Lower lobe of right lung (tissue), 2 donors: ENCODE data around the gene PON3. TPM values are rescaled to one million over a fixed set of nuclear protein-coding genes. Genes with fewer than 3 reads are reported as not detected.

Experiments
- ATAC-seq, 2 donors: fragments of 200-7000 bp; cut with Tn5 transposase; one replicate each; pipeline ENCODE4 v1.9.1; 2020 to 2022; ENCODE audit warnings: mild to moderate bottlenecking in 2 of 2, moderate library complexity in 2 of 2
- DNase-seq: peaks from one replicate; pipeline ENCODE4 v3.0.0-alpha.2; 2020
- H3K27ac ChIP-seq: fragments of 200-600 bp; one replicate; pipeline ENCODE4 v1.8.0; 2022
- H3K27me3 ChIP-seq: fragments of 200-600 bp; one replicate; pipeline ENCODE4 v1.8.0; 2022; ENCODE audit warnings: low read depth
- H3K36me3 ChIP-seq: fragments of 200-600 bp; one replicate; pipeline ENCODE4 v1.8.0; 2022; ENCODE audit warnings: mild to moderate bottlenecking
- H3K4me1 ChIP-seq: fragments of 200-600 bp; one replicate; pipeline ENCODE4 v1.8.0; 2022
- H3K4me3 ChIP-seq: fragments of 200-600 bp; one replicate; pipeline ENCODE4 v1.8.0; 2022; ENCODE audit warnings: mild to moderate bottlenecking
- H3K9me3 ChIP-seq: fragments of 200-600 bp; one replicate; pipeline ENCODE4 v1.8.0; 2022
- intact Hi-C: fragments of 100-400 bp; cut with DNase I; formaldehyde crosslinking; loops from one replicate; pipeline ENCODE4 v1.11.0; 2022
- total RNA-seq: library from RNA; stranded (reverse); fragmentation: NEBNext Ultra II Directional; extraction: Animal tissue kit (Norgen Biotek cat#: 25700); gene quantifications from one replicate; pipeline ENCODE4 v1.2.1, GENCODE V29; 2021
- TF ChIP-seq, protein P1 (sequence below): fragments of 200-600 bp; IDR thresholded peaks from one replicate; pipeline ENCODE4 v1.8.0; 2022; ENCODE audit warnings: antibody characterized with exemption, mild to moderate bottlenecking
- donor health status: DM: no; HTN: yes; CAD: no; lungs with severe emphysema.

PON3 gene
- total RNA-seq, 1 donor from 2014 or later, result 25.6 TPM

GRCh38 chr7:95317546-95317945 is 78.6 kb downstream of the PON3 start:
- no peaks in the 10 kb centered on the region for H3K27me3 ChIP-seq
- intact Hi-C loops, result no loop called here
- TF ChIP-seq, protein P1, sequence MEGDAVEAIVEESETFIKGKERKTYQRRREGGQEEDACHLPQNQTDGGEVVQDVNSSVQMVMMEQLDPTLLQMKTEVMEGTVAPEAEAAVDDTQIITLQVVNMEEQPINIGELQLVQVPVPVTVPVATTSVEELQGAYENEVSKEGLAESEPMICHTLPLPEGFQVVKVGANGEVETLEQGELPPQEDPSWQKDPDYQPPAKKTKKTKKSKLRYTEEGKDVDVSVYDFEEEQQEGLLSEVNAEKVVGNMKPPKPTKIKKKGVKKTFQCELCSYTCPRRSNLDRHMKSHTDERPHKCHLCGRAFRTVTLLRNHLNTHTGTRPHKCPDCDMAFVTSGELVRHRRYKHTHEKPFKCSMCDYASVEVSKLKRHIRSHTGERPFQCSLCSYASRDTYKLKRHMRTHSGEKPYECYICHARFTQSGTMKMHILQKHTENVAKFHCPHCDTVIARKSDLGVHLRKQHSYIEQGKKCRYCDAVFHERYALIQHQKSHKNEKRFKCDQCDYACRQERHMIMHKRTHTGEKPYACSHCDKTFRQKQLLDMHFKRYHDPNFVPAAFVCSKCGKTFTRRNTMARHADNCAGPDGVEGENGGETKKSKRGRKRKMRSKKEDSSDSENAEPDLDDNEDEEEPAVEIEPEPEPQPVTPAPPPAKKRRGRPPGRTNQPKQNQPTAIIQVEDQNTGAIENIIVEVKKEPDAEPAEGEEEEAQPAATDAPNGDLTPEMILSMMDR, result no peak
- H3K36me3 ChIP-seq, result no peaks in the 10 kb centered on the region
- no peak overlapping the region for H3K4me3 ChIP-seq
- no peak overlapping the region for H3K27ac ChIP-seq
- H3K9me3 ChIP-seq, result no peaks in the 10 kb centered on the region
- ATAC-seq (no peak), DNase-seq (no peak)
- H3K4me1 ChIP-seq, result no peaks in the 10 kb centered on the region

GRCh38 chr7:95316588-95316987 is 79.6 kb downstream of the PON3 start:
- no peaks in the 10 kb centered on the region for H3K4me1 ChIP-seq
- ATAC-seq (no peak), DNase-seq (no peak)
- no peaks in the 10 kb centered on the region for H3K36me3 ChIP-seq
- no peak overlapping the region for H3K4me3 ChIP-seq
- TF ChIP-seq, protein P1, result no peak
- H3K27me3 ChIP-seq, result no peaks in the 10 kb centered on the region
- no peaks in the 10 kb centered on the region for H3K9me3 ChIP-seq
- no peak overlapping the region for H3K27ac ChIP-seq
- intact Hi-C loops, result no loop called here

- Histone ChIP-seq H3K27ac (no peak overlapping the region), H3K9me3 (no peaks in the 10 kb centered on the region), H3K27me3 (no peaks in the 10 kb centered on the region), H3K4me1 (no peaks in the 10 kb centered on the region), H3K36me3 (no peaks in the 10 kb centered on the region), H3K4me3 (no peak overlapping the region)
- TF ChIP-seq, protein P1, result no peak
- intact Hi-C loops, result no loop called here
- DNase-seq, result no peak
- no peak for ATAC-seq
These were observed 83.6 kb downstream of the PON3 start for GRCh38 chr7:95312561-95312960.

DNA sequence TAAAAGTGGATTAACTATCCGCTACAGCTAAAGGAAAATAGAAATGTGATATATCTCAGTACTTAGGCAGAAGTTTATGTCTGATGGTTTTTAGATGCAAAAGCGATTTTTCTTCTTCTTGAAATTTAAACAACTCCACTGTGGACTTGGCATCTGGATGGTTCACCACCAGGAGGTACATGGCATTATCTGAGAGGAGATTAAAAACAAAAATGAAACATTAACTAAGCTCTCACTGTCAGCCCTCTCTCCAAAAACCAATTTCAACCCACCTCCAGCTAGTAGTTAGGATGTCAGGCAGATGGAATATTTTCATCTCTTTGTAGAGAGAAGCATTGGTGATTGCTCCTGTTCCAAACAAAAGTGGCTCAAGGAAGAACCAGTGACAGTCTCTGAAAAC is 84.8 kb downstream of the PON3 start:
- H3K36me3 ChIP-seq, result no peaks in the 10 kb centered on the region
- H3K9me3 ChIP-seq, result no peaks in the 10 kb centered on the region
- no peak for ATAC-seq
- H3K27ac ChIP-seq, result no peak overlapping the region
- intact Hi-C loops, result no loop called here
- no peaks in the 10 kb centered on the region for H3K4me1 ChIP-seq
- TF ChIP-seq, protein P1, result no peak
- H3K27me3 ChIP-seq, result no peaks in the 10 kb centered on the region
- no peak overlapping the region for H3K4me3 ChIP-seq
- no peak for DNase-seq

DNA sequence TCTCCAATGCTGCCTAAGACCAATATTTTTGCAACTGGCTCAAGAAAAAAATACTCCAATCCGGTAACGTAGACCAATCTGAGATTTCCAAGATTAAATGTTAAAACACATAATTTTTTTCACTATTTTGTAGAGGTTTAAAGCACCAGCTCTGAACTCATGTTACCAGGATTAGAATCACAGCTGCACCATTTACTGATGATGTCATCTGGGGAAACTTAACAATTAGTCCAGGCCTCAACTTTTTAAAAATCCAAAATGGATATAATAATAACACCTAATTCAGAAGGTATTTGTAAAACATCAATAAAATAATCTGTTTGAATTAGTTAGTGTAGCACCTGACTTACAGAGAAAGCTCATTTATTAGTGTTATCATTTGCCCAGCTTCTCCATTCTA is 86.2 kb downstream of the PON3 start:
- no peaks in the 10 kb centered on the region for H3K27me3 ChIP-seq
- no peak overlapping the region for H3K4me3 ChIP-seq
- H3K27ac ChIP-seq, result no peak overlapping the region
- H3K9me3 ChIP-seq, result no peaks in the 10 kb centered on the region
- DNase-seq (no peak), ATAC-seq (no peak)
- TF ChIP-seq, protein P1, result no peak
- H3K36me3 ChIP-seq, result no peaks in the 10 kb centered on the region
- no peaks in the 10 kb centered on the region for H3K4me1 ChIP-seq
- intact Hi-C loops, result no loop called here

Other genes with a start within 250 kb of the PON3 start
- gene PON1, start 71.8 kb downstream of the PON3 start, total RNA-seq, result 0.24 TPM
- 168 TPM for gene PON2, start 38.7 kb upstream of the PON3 start, total RNA-seq
- 0.50 TPM for gene ASB4, start 89.6 kb upstream of the PON3 start, total RNA-seq
- 243 TPM for gene PDK4, start 200.1 kb upstream of the PON3 start, total RNA-seq